ENCODE data around the gene CPB1. TPM values are rescaled to one million over a fixed set of nuclear protein-coding genes. Genes with fewer than 3 reads are reported as not detected.

CPB1 gene
- total RNA-seq, 1 donor from 2014 or later: not detected

- TF ChIP-seq CTCF (IDR thresholded peaks at IDR 0.05; ENCODE audit: partially characterized antibody, unreplicated experiment): no peak
- DNase-seq: no peak
- Mint-ChIP-seq H3K9me3 (ENCODE audit: unreplicated experiment) (no peaks in the 10 kb centered on the region), H3K4me1 (ENCODE audit: low read depth, unreplicated experiment) (no peaks in the 10 kb centered on the region), H3K27me3 (ENCODE audit: unreplicated experiment) (no peaks in the 10 kb centered on the region), H3K4me3 (ENCODE audit: unreplicated experiment) (no peak overlapping the region), H3K36me3 (ENCODE audit: unreplicated experiment) (no peaks in the 10 kb centered on the region), H3K27ac (ENCODE audit: unreplicated experiment) (no peak overlapping the region)
These were observed 56.6 kb downstream of the CPB1 start for GRCh38 chr3:148884261-148884660.

- no peak for TF ChIP-seq CTCF (IDR thresholded peaks at IDR 0.05; ENCODE audit: partially characterized antibody, unreplicated experiment)
- Mint-ChIP-seq H3K36me3 (ENCODE audit: unreplicated experiment) (no peaks in the 10 kb centered on the region), H3K4me1 (ENCODE audit: low read depth, unreplicated experiment) (no peaks in the 10 kb centered on the region), H3K27ac (ENCODE audit: unreplicated experiment) (no peak overlapping the region), H3K4me3 (ENCODE audit: unreplicated experiment) (no peak overlapping the region), H3K27me3 (ENCODE audit: unreplicated experiment) (no peaks in the 10 kb centered on the region), H3K9me3 (ENCODE audit: unreplicated experiment) (no peaks in the 10 kb centered on the region)
- no peak for DNase-seq
These were observed 62.2 kb downstream of the CPB1 start for GRCh38 chr3:148889828-148890227.

- Mint-ChIP-seq H3K27ac (ENCODE audit: unreplicated experiment) (no peak overlapping the region), H3K9me3 (ENCODE audit: unreplicated experiment) (no peaks in the 10 kb centered on the region), H3K4me1 (ENCODE audit: low read depth, unreplicated experiment) (peaks cover 4% of the 10 kb centered on the region), H3K36me3 (ENCODE audit: unreplicated experiment) (no peaks in the 10 kb centered on the region), H3K4me3 (ENCODE audit: unreplicated experiment) (no peak overlapping the region), H3K27me3 (ENCODE audit: unreplicated experiment) (no peaks in the 10 kb centered on the region)
- DNase-seq: no peak
- no peak for TF ChIP-seq CTCF (IDR thresholded peaks at IDR 0.05; ENCODE audit: partially characterized antibody, unreplicated experiment)
These were observed 68.5 kb downstream of the CPB1 start for GRCh38 chr3:148896062-148896461.

GRCh38 chr3:148901987-148902791, 74.6 kb downstream of the CPB1 start:
- no peak for DNase-seq
- no peak overlapping the region for H3K4me3 Mint-ChIP-seq (ENCODE audit: unreplicated experiment)
- no peaks in the 10 kb centered on the region for H3K9me3 Mint-ChIP-seq (ENCODE audit: unreplicated experiment)
- TF ChIP-seq CTCF (IDR thresholded peaks at IDR 0.05; ENCODE audit: partially characterized antibody, unreplicated experiment): no peak
- no peaks in the 10 kb centered on the region for H3K27me3 Mint-ChIP-seq (ENCODE audit: unreplicated experiment)
- no peak overlapping the region for H3K27ac Mint-ChIP-seq (ENCODE audit: unreplicated experiment)
- no peaks in the 10 kb centered on the region for H3K36me3 Mint-ChIP-seq (ENCODE audit: unreplicated experiment)
- H3K4me1 Mint-ChIP-seq (ENCODE audit: low read depth, unreplicated experiment): no peaks in the 10 kb centered on the region

GRCh38 chr3:148903022-148903442, 75.4 kb downstream of the CPB1 start:
- Mint-ChIP-seq H3K4me3 (ENCODE audit: unreplicated experiment) (no peak overlapping the region), H3K27me3 (ENCODE audit: unreplicated experiment) (no peaks in the 10 kb centered on the region), H3K27ac (ENCODE audit: unreplicated experiment) (no peak overlapping the region), H3K36me3 (ENCODE audit: unreplicated experiment) (no peaks in the 10 kb centered on the region), H3K4me1 (ENCODE audit: low read depth, unreplicated experiment) (no peaks in the 10 kb centered on the region), H3K9me3 (ENCODE audit: unreplicated experiment) (no peaks in the 10 kb centered on the region)
- no peak for DNase-seq
- TF ChIP-seq CTCF (IDR thresholded peaks at IDR 0.05; ENCODE audit: partially characterized antibody, unreplicated experiment): no peak

All from glutamatergic neuron (in vitro differentiated cells).